ENCODE measurements around the gene CDH18. TPM values are rescaled to one million over a fixed set of nuclear protein-coding genes. Genes with fewer than 3 reads are reported as not detected.

Gene CDH18
- total RNA-seq, 2 experiments from 2014 or later, result not detected

- no peaks in the 10 kb centered on the region for H3K4me1 ChIP-seq (ENCODE audit: insufficient read depth, low read length, poor library complexity, severe bottlenecking)
- H3K36me3 ChIP-seq (ENCODE audit: insufficient read depth, low read length), result no peaks in the 10 kb centered on the region
- no peak overlapping the region for H3K4me2 ChIP-seq (ENCODE audit: low read length)
- no peaks in the 10 kb centered on the region for H4K20me1 ChIP-seq (ENCODE audit: insufficient read depth, low read length)
- TF ChIP-seq CTCF (conservative IDR thresholded peaks at IDR 0.05; ENCODE audit: low read length) (no peak), EZH2phosphoT487 (IDR thresholded peaks at IDR 0.05; ENCODE audit: borderline replicate concordance, low read depth, low read length) (no peak)
- no peaks in the 10 kb centered on the region for H3K9me3 ChIP-seq (ENCODE audit: low read length)
- no peak overlapping the region for H3K27ac ChIP-seq (ENCODE audit: low read depth, low read length, poor library complexity, severe bottlenecking)
- POLR2A ChIA-PET, result interaction anchor here (0.6 to 0.7 kb wide), 3 partner anchors 26 to 271 kb away, joined by 3 read pairs; no protein-coding TSS in a partner anchor
- DNase-seq (ENCODE audit: low spot score), result no peak
- H2AFZ ChIP-seq (ENCODE audit: low read length), result no peak overlapping the region
- H3K4me3 ChIP-seq (ENCODE audit: low read depth, low read length, poor library complexity, severe bottlenecking), result no peak overlapping the region
- no peaks in the 10 kb centered on the region for H3K79me2 ChIP-seq (ENCODE audit: insufficient read depth, low read depth, low read length)
- no peaks in the 10 kb centered on the region for H3K9me2 ChIP-seq (ENCODE audit: insufficient read depth, low read length)
- no TSS peak for BruUV-seq (replicated peaks)
- CTCF ChIA-PET (ENCODE audit: unreplicated experiment), result no interaction called here
- intact Hi-C loops (cut with micrococcal nuclease; ENCODE audit: unreplicated experiment), result no loop called here
Observed at GRCh38 chr5:19479562-19479961, 508.4 kb downstream of the CDH18 start.

- no TSS peak for BruUV-seq (replicated peaks)
- Histone ChIP-seq H3K4me1 (ENCODE audit: insufficient read depth, low read length, poor library complexity, severe bottlenecking) (no peaks in the 10 kb centered on the region), H3K4me3 (ENCODE audit: low read depth, low read length, poor library complexity, severe bottlenecking) (no peak overlapping the region), H3K4me2 (ENCODE audit: low read length) (no peak overlapping the region), H3K27ac (ENCODE audit: low read depth, low read length, poor library complexity, severe bottlenecking) (no peak overlapping the region), H2AFZ (ENCODE audit: low read length) (0 out of 2 replicates have a peak overlapping the region, but pooled peaks have one; percentile 21), H3K36me3 (ENCODE audit: insufficient read depth, low read length) (no peaks in the 10 kb centered on the region), H3K79me2 (ENCODE audit: insufficient read depth, low read depth, low read length) (no peaks in the 10 kb centered on the region), H3K9me2 (ENCODE audit: insufficient read depth, low read length) (no peaks in the 10 kb centered on the region), H3K9me3 (ENCODE audit: low read length) (no peaks in the 10 kb centered on the region), H4K20me1 (ENCODE audit: insufficient read depth, low read length) (no peaks in the 10 kb centered on the region)
- POLR2A ChIA-PET, result interaction anchor here (0.6 kb wide), 2 partner anchors 23 to 511 kb away, joined by 3 to 4 read pairs; no protein-coding TSS in a partner anchor
- no peak for TF ChIP-seq EZH2phosphoT487 (IDR thresholded peaks at IDR 0.05; ENCODE audit: borderline replicate concordance, low read depth, low read length)
- no peak for DNase-seq (ENCODE audit: low spot score)
- intact Hi-C loops (cut with micrococcal nuclease; ENCODE audit: unreplicated experiment), result no loop called here
- CTCF ChIA-PET (ENCODE audit: unreplicated experiment), result no interaction called here
Observed at GRCh38 chr5:19462019-19462418, 526.0 kb downstream of the CDH18 start.

DNA sequence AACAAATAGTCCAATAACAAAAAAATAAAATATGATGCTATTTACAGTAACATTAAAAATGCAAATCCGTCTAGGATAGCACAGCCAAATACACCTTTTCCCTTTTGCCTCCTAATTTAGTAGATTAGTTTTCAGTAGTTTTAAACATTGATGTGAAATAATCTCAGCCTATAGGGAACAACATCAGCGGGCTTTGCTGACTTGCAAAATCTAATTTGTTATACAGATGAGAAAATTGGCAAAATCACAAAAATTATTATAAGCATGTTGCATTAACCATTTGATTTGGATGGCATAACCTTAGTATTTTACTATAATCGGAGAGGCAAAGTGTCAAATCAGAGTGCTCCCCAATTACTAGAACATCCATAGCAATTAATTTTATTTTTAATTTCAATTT lies 563.5 kb downstream of the CDH18 start:
- no peak overlapping the region for H3K4me3 ChIP-seq (ENCODE audit: low read depth, low read length, poor library complexity, severe bottlenecking)
- no peaks in the 10 kb centered on the region for H3K36me3 ChIP-seq (ENCODE audit: insufficient read depth, low read length)
- no peaks in the 10 kb centered on the region for H3K4me1 ChIP-seq (ENCODE audit: insufficient read depth, low read length, poor library complexity, severe bottlenecking)
- H3K27ac ChIP-seq (ENCODE audit: low read depth, low read length, poor library complexity, severe bottlenecking), result no peak overlapping the region
- no peaks in the 10 kb centered on the region for H3K9me3 ChIP-seq (ENCODE audit: low read length)
- 0 out of 2 replicates have a peak, but pooled peaks cover 3% of the 10 kb centered on the region for H3K9me2 ChIP-seq (ENCODE audit: insufficient read depth, low read length)
- H3K4me2 ChIP-seq (ENCODE audit: low read length), result no peak overlapping the region
- no peak overlapping the region for H2AFZ ChIP-seq (ENCODE audit: low read length)
- POLR2A ChIA-PET, result no interaction called here
- CTCF ChIA-PET (ENCODE audit: unreplicated experiment), result no interaction called here
- no TSS peak for BruUV-seq (replicated peaks)
- no peaks in the 10 kb centered on the region for H3K79me2 ChIP-seq (ENCODE audit: insufficient read depth, low read depth, low read length)
- TF ChIP-seq EZH2phosphoT487 (IDR thresholded peaks at IDR 0.05; ENCODE audit: borderline replicate concordance, low read depth, low read length), result no peak
- no peaks in the 10 kb centered on the region for H4K20me1 ChIP-seq (ENCODE audit: insufficient read depth, low read length)
- DNase-seq (ENCODE audit: low spot score), result no peak
- intact Hi-C loops (cut with micrococcal nuclease; ENCODE audit: unreplicated experiment), result no loop called here
